HCT116 (cell line): ENCODE results near the gene CDK5RAP2. TPM values are rescaled to one million over a fixed set of nuclear protein-coding genes. Genes with fewer than 3 reads are reported as not detected.
"Not testable (repeated sequence)": the region's sequence is repeated elsewhere in the genome, so short reads cannot be mapped to it uniquely, and the experiment has no call there.

Source experiments
- ATAC-seq: fragments of 200-7000 bp; cut with Tn5 transposase; 2 replicates; pipeline ENCODE4 v1.9.1; 2020; ENCODE audit warnings: mild to moderate bottlenecking, moderate library complexity
- BruUV-seq: library from RNA; stranded (reverse); fragments of 400-500 nt; replicated peaks from 2 replicates; lab custom pipeline; 2021; lab: Mats Ljungman, UMichigan
- CTCF ChIA-PET: fragments of 300-600 bp; sonication (Branson Sonifier 250); formaldehyde crosslinking; loops from one replicate; lab custom pipeline; 2021; ENCODE audit warnings: antibody characterized with exemption; lab: Charles Lee
- POLR2A ChIA-PET: fragments of 300-600, 350-600 bp; sonication (Branson Sonifier 250); formaldehyde crosslinking; loops from one replicate; lab custom pipeline; 2021; ENCODE audit warnings: antibody characterized with exemption; lab: Charles Lee
- RAD21 ChIA-PET, 2 experiments: fragments of 300-600 bp; sonication (Branson Sonifier 250); formaldehyde crosslinking; loops; one replicate each; lab custom pipeline; 2023; ENCODE audit warnings: low total read pairs in 2 of 2; ENCODE audit not compliant: uncharacterized antibody in 2 of 2, unreplicated experiment in 2 of 2, low non-redundant PET in 1 of 2; lab: Charles Lee
- DNase-seq: peaks from one replicate; pipeline ENCODE4 v3.0.0-alpha.2; 2010; ENCODE audit warnings: low read depth, low spot score
- H2AFZ ChIP-seq: fragments of 200-600 bp; shearing (Covaris generic), sonication (generic); 2 replicates; pipeline ENCODE4 v1.6.1; 2017; ENCODE audit warnings: low read depth, mixed run types, mixed read lengths, antibody characterized with exemption, low read length; ENCODE audit not compliant: poor library complexity, severe bottlenecking
- H3K27ac ChIP-seq: 2 replicates; pipeline ENCODE4 v1.5.1; 2012; ENCODE audit warnings: low read depth, low read length
- H3K27me3 ChIP-seq: fragments of 200-600 bp; sonication (generic); 2 replicates; pipeline ENCODE4 v1.6.1; 2016; ENCODE audit warnings: mixed run types, low read length, mixed read lengths; ENCODE audit not compliant: insufficient read depth
- H3K36me3 ChIP-seq, 2 experiments: fragments of 200-500 bp in 1 of 2; fragments of 200-600 bp in 1 of 2; sonication (Bioruptor generic) in 1 of 2; sonication (generic) in 1 of 2; 2 replicates each; pipeline versions ENCODE4 v1.5.1 to v1.6.1; 2014 to 2016; ENCODE audit warnings: low read length in 2 of 2, inconsistent platforms in 1 of 2, mixed read lengths in 1 of 2, mixed run types in 1 of 2; ENCODE audit not compliant: insufficient read depth in 2 of 2, control insufficient read depth in 1 of 2
- H3K4me1 ChIP-seq, 2 experiments: fragments of 200-600 bp in 1 of 2; sonication (generic) in 1 of 2; 2 replicates each; pipeline versions ENCODE4 v1.5.1 to v1.6.1; 2012 to 2017; ENCODE audit warnings: low read length in 2 of 2, inconsistent platforms in 1 of 2, mild to moderate bottlenecking in 1 of 2, mixed read lengths in 1 of 2, mixed run types in 1 of 2, moderate library complexity in 1 of 2; ENCODE audit not compliant: insufficient read depth in 2 of 2, control insufficient read depth in 1 of 2
- H3K4me2 ChIP-seq: fragments of 200-600 bp; sonication (generic); 2 replicates; pipeline ENCODE4 v1.6.1; 2017; ENCODE audit warnings: mixed run types, low read length, mixed read lengths
- H3K4me3 ChIP-seq, 2 experiments: fragments of 200-600 bp in 1 of 2; sonication (generic) in 1 of 2; replicated peaks in 1 of 2; 2 replicates each; pipeline ENCODE4 v1.5.1; 2011 to 2016; ENCODE audit warnings: low read length in 2 of 2, control low read depth in 1 of 2, low read depth in 1 of 2, mild to moderate bottlenecking in 1 of 2, mixed read lengths in 1 of 2, mixed run types in 1 of 2
- H3K79me2 ChIP-seq: fragments of 200-600 bp; sonication (generic); 2 replicates; pipeline ENCODE4 v1.6.1; 2017; ENCODE audit warnings: mild to moderate bottlenecking, mixed run types, low read length, moderate library complexity, mixed read lengths; ENCODE audit not compliant: insufficient read depth
- H3K9ac ChIP-seq: fragments of 200-600 bp; sonication (generic); 2 replicates; pipeline ENCODE4 v1.6.1; 2016; ENCODE audit warnings: low read length, mixed read lengths
- H3K9me2 ChIP-seq: fragments of 200-600 bp; sonication (generic), shearing (Covaris generic); 2 replicates; pipeline ENCODE4 v1.6.1; 2017; ENCODE audit warnings: mixed run types, mild to moderate bottlenecking, moderate library complexity; ENCODE audit not compliant: insufficient read depth
- H3K9me3 ChIP-seq, 2 experiments: fragments of 200-500 bp in 1 of 2; fragments of 200-600 bp in 1 of 2; sonication (Bioruptor generic) in 1 of 2; sonication (generic) in 1 of 2; 2 replicates each; pipeline ENCODE4 v1.6.1; 2014 to 2017; ENCODE audit warnings: low read length in 2 of 2, mixed read lengths in 2 of 2, inconsistent platforms in 1 of 2, low read depth in 1 of 2, mild to moderate bottlenecking in 1 of 2, mixed run types in 1 of 2, moderate library complexity in 1 of 2; ENCODE audit not compliant: control insufficient read depth in 1 of 2, insufficient read depth in 1 of 2
- H4K20me1 ChIP-seq: fragments of 200-600 bp; sonication (generic), shearing (Covaris generic); 2 replicates; pipeline ENCODE4 v1.6.1; 2017; ENCODE audit warnings: mixed run types, mild to moderate bottlenecking, moderate library complexity; ENCODE audit not compliant: insufficient read depth
- CEBPB ChIP-seq: IDR thresholded peaks from 2 replicates; pipeline ENCODE4 v1.6.1; 2012; ENCODE audit warnings: low read depth
- EGR1 ChIP-seq: IDR thresholded peaks from 2 replicates; pipeline ENCODE4 v1.6.1; 2012; ENCODE audit warnings: low read depth
- EZH2 ChIP-seq: fragments of 200-600 bp; sonication (generic); IDR thresholded peaks from 2 replicates; pipeline ENCODE4 v1.6.1; 2017; ENCODE audit warnings: antibody characterized with exemption, mixed run types
- JUND ChIP-seq: IDR thresholded peaks from 2 replicates; pipeline ENCODE4 v1.6.1; 2012
- MAX ChIP-seq: IDR thresholded peaks from 2 replicates; pipeline ENCODE4 v1.6.1; 2012
- POLR2A ChIP-seq: IDR thresholded peaks from 2 replicates; pipeline ENCODE4 v1.7.0; 2011; ENCODE audit warnings: borderline replicate concordance; ENCODE audit not compliant: insufficient read depth, insufficient read length; ENCODE audit errors: extremely low read depth
- POLR2AphosphoS5 ChIP-seq: IDR thresholded peaks from 2 replicates; pipeline ENCODE4 v1.6.1; 2011; ENCODE audit warnings: mild to moderate bottlenecking, low read depth, low read length, moderate library complexity
- RAD21 ChIP-seq: IDR thresholded peaks from 2 replicates; pipeline ENCODE4 v1.6.1; 2012; ENCODE audit warnings: low read depth, mild to moderate bottlenecking
- SIN3A ChIP-seq: IDR thresholded peaks from 2 replicates; pipeline ENCODE4 v1.6.1; 2012; ENCODE audit warnings: low read depth
- SP1 ChIP-seq: IDR thresholded peaks from 2 replicates; pipeline ENCODE4 v1.6.1; 2012; ENCODE audit warnings: low read depth
- ZBTB33 ChIP-seq: IDR thresholded peaks from 2 replicates; pipeline ENCODE4 v1.6.1; 2011; ENCODE audit warnings: mild to moderate bottlenecking, low read length, moderate library complexity; ENCODE audit not compliant: insufficient replicate concordance; ENCODE audit errors: extremely low read depth
- intact Hi-C: fragments of 100-400 bp; cut with micrococcal nuclease; formaldehyde crosslinking; loops from 2 replicates; pipeline ENCODE4 v1.10.0; 2022
- total RNA-seq: library from RNA; stranded (reverse); gene quantifications from one replicate; pipeline ENCODE4 v1.2.1, GENCODE V29; 2021; ENCODE audit not compliant: unreplicated experiment

CDK5RAP2 gene
- total RNA-seq, 1 experiment from 2014 or later = 56.2 TPM

GRCh38 chr9:120464176-120464886, 115.6 kb downstream of the CDK5RAP2 start:
- Histone ChIP-seq H3K4me3 (no peak overlapping the region), H3K4me2 (no peak overlapping the region), H3K79me2 (no peaks in the 10 kb centered on the region), H3K4me1 (no peaks in the 10 kb centered on the region), H3K36me3 (peaks cover 0 to 3% of the 10 kb centered on the region in 2 experiments; a peak in 2 of 4 replicates), H3K9me2 (no peaks in the 10 kb centered on the region), H3K9me3 (no peaks in the 10 kb centered on the region), H3K27ac (no peak overlapping the region), H2AFZ (no peak overlapping the region), H4K20me1 (no peaks in the 10 kb centered on the region), H3K9ac (no peak overlapping the region), H3K27me3 (no peaks in the 10 kb centered on the region)
- ATAC-seq (no peak), DNase-seq (no peak)
- POLR2A ChIA-PET = no interaction called here
- intact Hi-C loops = no loop called here
- RAD21 ChIA-PET = no interaction called here
- no TSS peak for BruUV-seq
- CTCF ChIA-PET = no interaction called here
- TF ChIP-seq EGR1 (no peak), RAD21 (no peak)

- intact Hi-C loops = no loop called here
- Histone ChIP-seq H3K4me3 (no peak overlapping the region), H3K36me3 (peaks cover 0 to 3% of the 10 kb centered on the region in 2 experiments; a peak in 2 of 4 replicates)
- no peak for TF ChIP-seq CEBPB
- no peak for TF ChIP-seq EZH2
- no peak for TF ChIP-seq POLR2AphosphoS5
- TF ChIP-seq ZBTB33 = no peak
- no peak for TF ChIP-seq SIN3A
- TF ChIP-seq MAX = no peak
- TF ChIP-seq JUND = no peak
- TF ChIP-seq POLR2A = no peak
- no peak for TF ChIP-seq SP1
- TF ChIP-seq, all 23 proteins: peak for 0
- no peaks in the 10 kb centered on the region for H3K4me1 ChIP-seq
- DNase-seq = no peak
- ATAC-seq = no peak
- H3K9me2 ChIP-seq = no peaks in the 10 kb centered on the region
- no peak overlapping the region for H3K4me2 ChIP-seq
- ChIA-PET CTCF (interaction anchor here (1.2 kb wide), 1 partner anchor 14 kb away, joined by 5 read pairs; no protein-coding TSS in a partner anchor), POLR2A (no interaction called here), RAD21 (no interaction called here)
- H3K9ac ChIP-seq = no peak overlapping the region
- H2AFZ ChIP-seq = no peak overlapping the region
- no peaks in the 10 kb centered on the region for H3K9me3 ChIP-seq
- no peaks in the 10 kb centered on the region for H3K27me3 ChIP-seq
- no peaks in the 10 kb centered on the region for H4K20me1 ChIP-seq
- no TSS peak for BruUV-seq
- no peaks in the 10 kb centered on the region for H3K79me2 ChIP-seq
- H3K27ac ChIP-seq = no peak overlapping the region
Observed at GRCh38 chr9:120463765-120464164, 116.2 kb downstream of the CDK5RAP2 start.

- intact Hi-C loops, ATAC-seq, H3K79me2 ChIP-seq: not testable (repeated sequence)
Observed at GRCh38 chr9:120461677-120462076, 118.3 kb downstream of the CDK5RAP2 start.

More at GRCh38 chr9:120461677-120462076, 118.3 kb downstream of the CDK5RAP2 start:
- H3K4me1 ChIP-seq, BruUV-seq, H3K4me3 ChIP-seq, H3K9me2 ChIP-seq, POLR2A ChIA-PET, H3K27me3 ChIP-seq, H3K27ac ChIP-seq, CTCF ChIA-PET, H3K9me3 ChIP-seq, H3K4me2 ChIP-seq, H4K20me1 ChIP-seq, DNase-seq, H2AFZ ChIP-seq, H3K36me3 ChIP-seq, RAD21 ChIA-PET, H3K9ac ChIP-seq: not testable (repeated sequence)
